Suprapubic skin (tissue), 3 donors: ENCODE measurements around the gene LRIG3.

ENCODE experiments used
- EP300 ChIP-seq: sonication (generic); formaldehyde crosslinking; IDR thresholded peaks from one replicate; pipeline ENCODE4 v1.6.1; 2017; ENCODE audit warnings: antibody characterized with exemption
- POLR2A ChIP-seq, 2 donors: fragments of 450-650 bp; IDR thresholded peaks; one replicate each; pipeline ENCODE4 v1.6.1; 2017; ENCODE audit warnings: antibody characterized with exemption in 2 of 2, mild to moderate bottlenecking in 2 of 2, moderate library complexity in 2 of 2
- TF ChIP-seq, protein P1 (sequence below), 2 donors: fragments of 200-600 bp in 1 of 2; fragments of 450-650 bp in 1 of 2; sonication (generic) in 1 of 2; IDR thresholded peaks; one replicate each; pipeline ENCODE4 v1.5.1; 2016 to 2019; ENCODE audit warnings: antibody characterized with exemption in 2 of 2, mild to moderate bottlenecking in 1 of 2, moderate library complexity in 1 of 2

DNA sequence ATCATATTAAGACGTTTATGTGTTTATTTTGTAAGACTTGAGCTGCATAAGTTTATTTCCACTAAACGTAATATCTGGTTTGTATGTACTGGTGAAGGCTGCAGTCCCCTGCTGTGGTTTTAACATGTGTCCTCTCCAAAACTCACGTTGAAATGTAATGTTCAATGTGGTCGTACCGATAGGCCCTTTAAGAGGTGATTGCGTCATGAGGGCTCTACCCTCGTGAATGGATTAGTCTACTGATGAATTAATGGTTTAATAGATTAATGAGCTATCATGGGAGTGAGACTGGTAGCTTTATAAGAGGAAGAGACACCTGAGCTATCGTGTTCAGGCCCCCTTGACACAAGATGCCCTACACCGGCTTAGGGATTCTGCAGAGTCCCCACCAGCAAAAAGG lies 14.9 kb downstream of the LRIG3 start:
- TF ChIP-seq, protein P1, sequence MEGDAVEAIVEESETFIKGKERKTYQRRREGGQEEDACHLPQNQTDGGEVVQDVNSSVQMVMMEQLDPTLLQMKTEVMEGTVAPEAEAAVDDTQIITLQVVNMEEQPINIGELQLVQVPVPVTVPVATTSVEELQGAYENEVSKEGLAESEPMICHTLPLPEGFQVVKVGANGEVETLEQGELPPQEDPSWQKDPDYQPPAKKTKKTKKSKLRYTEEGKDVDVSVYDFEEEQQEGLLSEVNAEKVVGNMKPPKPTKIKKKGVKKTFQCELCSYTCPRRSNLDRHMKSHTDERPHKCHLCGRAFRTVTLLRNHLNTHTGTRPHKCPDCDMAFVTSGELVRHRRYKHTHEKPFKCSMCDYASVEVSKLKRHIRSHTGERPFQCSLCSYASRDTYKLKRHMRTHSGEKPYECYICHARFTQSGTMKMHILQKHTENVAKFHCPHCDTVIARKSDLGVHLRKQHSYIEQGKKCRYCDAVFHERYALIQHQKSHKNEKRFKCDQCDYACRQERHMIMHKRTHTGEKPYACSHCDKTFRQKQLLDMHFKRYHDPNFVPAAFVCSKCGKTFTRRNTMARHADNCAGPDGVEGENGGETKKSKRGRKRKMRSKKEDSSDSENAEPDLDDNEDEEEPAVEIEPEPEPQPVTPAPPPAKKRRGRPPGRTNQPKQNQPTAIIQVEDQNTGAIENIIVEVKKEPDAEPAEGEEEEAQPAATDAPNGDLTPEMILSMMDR (IDR thresholded peaks at IDR 0.05), result no peak
- TF ChIP-seq POLR2A (IDR thresholded peaks at IDR 0.05) (no peak), EP300 (no peak)
